NK-92 treated with Interleukin-12 subunit alpha and Interleukin-12 subunit beta, amount 100 ng/mL, for 24 hours (cell line): ENCODE measurements around the gene IQGAP2.
"Not testable (repeated sequence)": the region's sequence is repeated elsewhere in the genome, so short reads cannot be mapped to it uniquely, and the experiment has no call there.

ENCODE experiments used
- DNase-seq: peaks from one replicate; lab custom pipeline; 2025; lab: John Stamatoyannopoulos, UW

Gene IQGAP2

DNA sequence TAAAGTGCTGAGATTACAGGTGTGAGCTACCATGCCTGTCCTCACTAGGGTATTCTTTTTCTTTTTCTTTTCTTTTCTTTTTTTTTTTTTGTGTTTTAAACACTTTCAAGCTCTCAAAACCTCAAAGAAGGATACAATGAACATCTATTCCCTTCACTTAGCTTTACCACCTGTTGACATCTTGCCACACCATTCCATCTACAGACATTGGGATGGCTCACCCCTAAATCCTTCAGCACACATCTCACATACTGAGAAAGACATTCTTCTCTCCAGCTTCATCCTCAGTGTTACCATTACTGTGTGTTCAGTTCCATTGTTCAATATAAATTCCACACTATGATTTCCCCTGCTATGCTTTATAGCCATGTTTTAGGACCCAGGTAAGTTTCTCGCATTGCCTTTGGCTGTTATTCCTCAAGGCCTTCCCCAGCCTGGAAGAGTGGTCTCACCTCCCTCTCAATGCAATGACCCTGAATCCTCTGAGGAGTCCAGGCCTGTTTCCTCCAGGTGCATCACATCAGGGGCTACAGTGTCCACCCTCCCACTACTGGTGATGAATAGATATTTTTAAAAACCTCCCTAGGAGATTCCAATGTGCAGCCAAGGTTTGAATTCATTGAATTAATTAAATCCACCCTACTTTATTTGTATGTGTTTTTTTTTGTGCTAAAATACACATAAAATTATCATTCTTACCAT, 16.7 kb downstream of the IQGAP2 start:
- DNase-seq, result no peak

DNA sequence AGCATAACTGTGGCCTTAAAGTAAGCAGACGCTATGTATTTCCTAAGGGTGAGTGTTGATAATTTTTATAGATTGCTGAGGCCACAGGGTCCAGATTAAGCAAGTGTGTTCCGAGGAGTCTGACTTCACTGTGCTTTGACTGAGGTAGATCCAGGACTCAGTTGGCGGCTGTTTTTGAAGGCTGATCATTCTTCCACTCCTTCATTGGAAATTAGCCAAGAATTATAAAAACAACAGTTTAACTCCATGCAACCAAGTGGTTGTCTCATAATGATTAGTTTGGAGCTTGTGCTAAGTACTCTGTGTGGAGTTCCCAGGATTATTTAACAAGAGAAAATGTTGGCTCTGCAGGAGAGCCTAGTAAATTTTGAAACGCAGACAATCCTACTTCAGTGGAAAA, 19.1 kb downstream of the IQGAP2 start:
- no peak for DNase-seq

DNA sequence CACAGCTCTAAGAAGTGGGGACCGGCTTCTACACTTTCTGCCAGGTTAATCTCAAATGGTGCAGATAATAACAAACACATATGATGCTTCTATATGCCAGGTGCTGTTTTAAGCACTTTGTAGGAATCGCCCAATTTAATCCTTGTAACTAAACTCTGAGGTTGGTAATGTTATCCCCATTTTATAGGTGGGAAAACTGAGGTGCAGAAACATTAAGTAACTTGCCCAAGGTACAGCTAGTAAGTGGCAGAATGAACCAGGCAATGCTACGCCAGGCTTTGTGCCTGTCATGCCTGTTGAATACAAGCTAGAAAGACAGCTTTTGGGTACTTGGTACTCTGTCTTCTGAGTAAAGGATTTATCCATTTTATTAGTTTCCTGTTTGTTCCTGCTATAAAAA, 19.7 kb downstream of the IQGAP2 start:
- no peak for DNase-seq

DNA sequence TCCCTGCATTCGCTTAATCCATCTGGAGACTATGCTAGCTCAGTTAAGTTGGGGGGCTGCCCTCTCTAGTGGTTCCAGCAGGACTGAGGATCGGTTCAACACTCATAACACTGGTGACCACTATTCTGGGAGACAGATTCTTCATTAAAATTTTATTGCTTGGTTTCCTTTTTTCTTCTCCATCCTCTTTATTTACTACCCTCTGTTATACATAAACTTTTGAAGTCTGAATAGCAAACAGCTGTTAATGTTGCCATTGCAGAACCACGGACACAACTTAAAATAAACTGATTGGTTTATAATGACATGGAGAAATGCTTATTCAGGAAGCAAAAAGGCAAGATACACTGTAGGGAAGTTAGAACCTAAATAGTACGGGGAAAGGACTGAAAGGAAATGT, 22.1 kb downstream of the IQGAP2 start:
- no peak for DNase-seq

DNA sequence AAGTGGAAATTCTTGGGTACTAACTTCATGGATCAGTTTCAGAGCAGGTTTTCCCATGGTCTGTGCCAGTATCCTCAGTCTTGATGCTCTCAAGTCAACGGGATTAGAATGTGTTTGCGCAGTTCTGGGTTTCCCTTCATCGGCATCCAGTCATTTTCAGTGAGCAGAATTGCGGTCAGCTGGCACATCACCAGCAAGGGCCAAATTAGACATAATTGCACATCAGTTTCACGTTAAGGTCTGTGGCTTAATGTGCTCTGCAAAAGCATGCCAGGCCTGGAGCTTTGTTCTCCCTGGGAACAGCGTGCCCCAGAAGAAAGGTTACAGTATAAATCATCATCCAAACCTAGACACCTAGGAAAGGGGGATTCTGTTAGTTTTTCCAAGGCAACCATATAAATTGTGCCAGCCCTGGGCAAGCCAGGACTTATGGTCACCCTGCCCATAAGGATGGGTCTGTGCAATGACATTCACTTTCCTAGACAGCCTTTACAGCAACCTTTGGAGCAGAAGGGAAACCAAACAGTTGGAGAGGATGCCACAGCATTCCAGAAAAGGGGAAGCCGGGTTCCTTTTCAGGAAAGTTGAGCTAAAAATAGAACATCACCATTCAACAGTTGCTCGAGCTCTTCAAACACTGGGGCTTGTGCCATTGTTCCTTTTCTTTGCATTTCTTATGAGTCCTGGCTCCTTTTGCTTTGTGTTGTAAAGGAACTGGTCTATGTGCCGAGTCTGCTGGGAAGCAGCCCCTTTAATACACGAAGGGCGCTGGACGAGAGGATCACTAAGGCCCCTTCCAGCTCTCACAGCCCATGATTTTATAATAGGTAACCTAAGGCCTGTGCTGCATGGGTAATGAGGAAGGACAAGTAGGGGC, 23.1 kb downstream of the IQGAP2 start:
- no peak for DNase-seq

DNA sequence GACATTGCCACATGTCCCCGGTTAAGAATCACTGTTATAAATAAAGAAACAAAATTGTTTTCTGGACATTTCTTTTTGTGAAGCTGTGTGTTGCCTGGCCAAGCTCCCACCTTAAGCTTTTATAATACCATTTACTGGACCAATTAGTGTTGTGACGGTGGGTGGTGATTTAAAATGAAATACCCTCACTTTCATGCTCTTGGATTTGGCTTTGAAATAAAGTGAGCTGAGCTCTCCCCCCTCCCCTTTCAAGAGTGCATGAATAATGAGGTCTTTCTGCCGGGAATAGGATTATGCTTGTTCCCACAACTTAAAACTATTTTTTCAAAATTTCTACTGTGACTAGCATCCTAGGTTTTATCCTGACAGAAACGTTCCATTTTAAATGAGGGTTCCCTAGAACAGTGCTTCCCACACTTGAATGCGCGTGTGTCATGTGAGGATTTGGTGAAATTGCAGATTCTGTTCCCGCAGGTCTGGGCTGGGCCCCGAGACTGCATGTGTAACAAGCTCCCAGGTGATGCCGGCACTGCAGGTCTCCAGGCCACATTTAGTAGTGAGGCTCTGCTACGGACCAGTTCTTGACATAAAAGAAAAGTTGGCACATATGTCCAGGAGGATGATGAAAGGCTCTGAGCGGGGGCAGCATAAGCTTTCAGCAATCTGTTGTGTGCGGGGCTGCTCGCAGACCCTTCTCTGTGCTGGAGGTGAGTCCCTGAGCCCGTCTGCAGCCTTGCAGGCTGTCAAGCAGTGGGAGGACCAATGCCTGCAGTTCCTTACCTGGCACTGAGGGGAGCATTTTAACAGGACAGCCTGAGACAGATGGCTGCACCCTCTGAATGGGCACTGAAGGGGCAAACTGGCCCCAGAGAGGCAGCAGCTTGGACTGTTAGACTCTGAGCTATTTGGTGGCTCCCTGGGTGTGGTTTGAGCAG, 24.4 kb downstream of the IQGAP2 start:
- DNase-seq, result no peak

DNA sequence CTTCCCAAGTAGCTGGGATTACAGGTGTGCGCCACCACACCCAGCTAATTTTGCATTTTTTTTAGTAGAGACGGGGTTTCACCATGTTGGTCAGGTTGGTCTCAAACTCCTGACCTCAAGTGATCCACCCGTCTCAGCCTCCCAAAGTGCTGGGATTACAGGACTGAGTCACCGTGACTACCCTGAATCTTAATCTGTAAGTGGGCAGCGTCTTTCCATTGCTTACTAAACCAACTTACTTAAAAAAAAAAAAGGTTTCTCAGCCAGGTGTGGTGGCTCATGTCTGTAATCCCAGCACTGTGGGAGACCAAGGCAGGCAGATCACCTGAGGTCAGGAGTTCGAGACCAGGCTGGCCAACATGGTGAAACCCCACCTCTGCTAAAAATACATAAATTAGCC, 25.5 kb downstream of the IQGAP2 start:
- DNase-seq, result not testable (repeated sequence)

DNA sequence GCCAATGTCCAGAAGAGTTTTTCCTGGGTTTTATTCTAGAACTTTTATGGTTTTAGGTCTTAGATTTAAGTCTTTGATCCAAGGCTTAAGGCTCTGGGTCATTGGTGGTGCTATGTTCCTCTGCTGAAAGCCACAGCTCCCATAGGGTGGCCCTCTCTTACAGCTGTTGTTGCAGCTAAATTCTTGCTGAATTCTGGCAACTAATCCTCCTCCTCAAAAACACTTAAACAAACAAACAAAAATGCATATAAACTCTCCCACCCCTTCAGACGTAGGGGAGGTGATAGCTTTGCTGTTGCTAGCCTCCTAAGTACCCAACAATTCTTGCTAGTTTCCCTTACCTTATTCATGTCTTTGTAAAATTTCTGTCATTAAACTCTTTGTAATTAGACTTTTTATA, 30.2 kb downstream of the IQGAP2 start:
- DNase-seq, result no peak

DNA sequence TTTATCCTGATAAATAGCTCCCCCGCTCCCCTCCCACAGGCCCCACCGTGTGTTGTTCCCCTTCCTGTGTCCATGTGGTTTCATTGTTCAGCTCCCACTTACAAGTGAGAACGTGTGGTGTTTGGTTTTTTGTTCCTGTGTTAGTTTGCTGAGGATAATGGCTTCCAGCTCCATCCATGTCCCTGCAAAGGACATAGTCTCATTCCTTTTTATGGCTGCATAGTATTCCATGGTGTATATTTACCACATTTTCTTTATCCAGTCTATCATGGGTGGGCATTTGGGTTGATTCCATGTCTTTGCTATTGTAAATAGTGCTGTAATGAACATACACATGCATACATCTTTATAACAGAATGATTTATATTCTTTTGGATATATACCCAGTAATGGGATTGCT, 34.4 kb downstream of the IQGAP2 start:
- not testable (repeated sequence) for DNase-seq

DNA sequence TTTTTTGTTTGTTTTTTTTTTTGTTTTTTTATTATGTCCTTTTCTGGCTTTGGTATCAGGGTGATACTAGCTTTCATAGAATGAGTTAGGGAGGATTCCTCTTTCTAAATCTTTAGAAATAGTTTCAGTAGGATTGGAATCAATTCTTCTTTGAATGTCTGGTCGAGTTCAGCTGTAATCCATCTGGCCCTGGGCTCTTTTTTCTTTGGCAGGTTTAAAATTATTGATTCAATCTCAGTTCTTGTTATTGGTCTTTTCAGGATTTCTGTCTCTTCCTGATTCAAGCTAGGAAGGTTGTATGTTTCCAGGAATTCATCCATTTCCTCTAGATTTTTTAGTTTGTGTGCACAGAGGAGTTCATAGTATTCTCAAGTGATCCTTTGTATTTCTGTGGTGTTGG, 34.9 kb downstream of the IQGAP2 start:
- DNase-seq, result no peak

DNA sequence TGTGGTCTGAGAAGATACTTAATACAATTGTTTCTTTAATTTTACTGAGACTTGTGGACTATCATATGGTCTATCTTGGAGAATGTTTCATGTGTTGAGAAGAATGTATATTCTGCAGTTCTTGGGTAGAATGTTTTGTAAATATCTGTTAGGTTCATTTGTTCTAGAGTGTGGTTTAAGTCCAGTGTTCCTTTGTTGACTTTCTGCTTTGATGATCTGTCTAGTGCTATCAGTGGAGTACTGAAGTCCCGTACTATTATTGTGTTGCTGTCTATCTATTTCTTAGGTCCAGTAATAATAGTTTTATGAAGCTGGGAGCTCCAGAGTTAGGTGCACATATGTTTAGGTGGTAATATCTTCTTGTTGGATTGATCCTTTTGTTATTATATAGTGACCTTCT, 36.1 kb downstream of the IQGAP2 start:
- DNase-seq, result no peak

DNA sequence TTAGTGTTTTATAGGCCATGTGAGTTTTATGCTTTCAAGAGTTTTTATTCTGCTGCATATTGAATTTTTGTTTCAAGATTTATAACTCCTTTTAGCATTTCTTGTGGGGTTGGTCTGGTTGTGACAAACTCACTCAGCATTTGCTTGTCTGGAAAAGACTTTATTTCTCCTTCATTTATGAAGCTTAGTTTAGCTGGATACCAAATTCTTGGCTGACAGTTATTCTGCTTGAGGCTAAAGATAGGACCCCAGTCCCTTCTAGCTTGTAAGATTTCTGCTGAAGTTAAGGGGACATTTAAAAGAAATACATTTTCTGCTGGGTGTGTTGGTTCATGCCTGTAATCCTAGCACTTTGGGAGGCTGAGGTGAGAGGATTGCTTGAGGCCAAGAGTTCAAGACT, 36.8 kb downstream of the IQGAP2 start:
- no peak for DNase-seq

DNA sequence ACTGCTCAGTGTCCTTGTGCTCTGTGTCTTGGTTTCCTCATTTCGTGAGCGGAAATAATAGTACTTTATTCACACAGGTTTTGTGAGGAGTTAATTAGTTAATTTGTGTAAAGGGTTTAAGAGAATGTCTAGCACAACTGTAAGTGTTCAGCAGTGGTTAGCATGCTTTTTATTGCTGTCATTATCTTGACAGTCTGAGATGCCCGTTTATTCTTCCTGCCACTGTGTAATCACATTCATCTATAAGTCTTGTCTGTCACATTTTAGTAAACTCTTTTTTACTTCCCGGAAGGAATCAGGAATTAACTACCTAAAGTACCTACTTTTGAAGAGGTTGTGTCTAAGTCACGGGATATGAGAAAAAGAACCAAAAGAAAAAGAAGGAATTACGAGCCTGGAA, 38.0 kb downstream of the IQGAP2 start:
- no peak for DNase-seq

DNA sequence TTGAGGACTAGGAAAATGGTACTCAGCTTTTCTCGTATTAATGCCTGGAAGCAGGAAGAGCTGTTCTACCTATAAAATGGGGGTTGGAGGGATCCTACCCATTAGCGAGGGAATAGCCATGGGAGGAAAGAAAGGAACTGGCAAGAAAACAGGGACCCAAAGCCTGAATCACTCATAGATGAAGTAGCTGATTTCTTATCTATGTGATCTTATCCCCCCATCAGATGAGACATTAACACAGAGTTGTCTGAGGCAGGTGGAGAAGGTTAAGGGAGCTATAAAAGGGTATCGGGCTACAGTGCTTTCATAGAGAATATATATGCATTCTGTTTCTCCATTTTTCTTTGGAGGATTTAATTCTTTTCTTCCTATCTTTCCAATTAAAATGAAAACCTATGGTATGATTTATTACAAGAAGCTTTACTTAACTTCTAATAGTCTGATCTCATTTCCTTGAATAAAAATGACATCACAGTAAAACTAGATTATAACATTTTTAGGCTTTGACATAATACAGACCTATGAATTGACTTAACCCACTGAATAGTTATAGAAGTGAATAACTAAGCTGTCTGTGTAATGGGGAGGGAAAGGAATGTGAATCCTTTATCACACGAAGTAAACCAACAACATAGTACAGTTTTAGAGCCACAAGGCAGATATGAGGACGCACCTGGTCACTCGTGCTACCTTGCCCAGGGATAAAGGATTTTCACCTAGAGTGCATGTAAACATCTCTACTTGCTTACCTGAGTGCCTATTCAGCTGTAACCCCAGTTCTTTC, 39.0 kb downstream of the IQGAP2 start:
- no peak for DNase-seq

DNA sequence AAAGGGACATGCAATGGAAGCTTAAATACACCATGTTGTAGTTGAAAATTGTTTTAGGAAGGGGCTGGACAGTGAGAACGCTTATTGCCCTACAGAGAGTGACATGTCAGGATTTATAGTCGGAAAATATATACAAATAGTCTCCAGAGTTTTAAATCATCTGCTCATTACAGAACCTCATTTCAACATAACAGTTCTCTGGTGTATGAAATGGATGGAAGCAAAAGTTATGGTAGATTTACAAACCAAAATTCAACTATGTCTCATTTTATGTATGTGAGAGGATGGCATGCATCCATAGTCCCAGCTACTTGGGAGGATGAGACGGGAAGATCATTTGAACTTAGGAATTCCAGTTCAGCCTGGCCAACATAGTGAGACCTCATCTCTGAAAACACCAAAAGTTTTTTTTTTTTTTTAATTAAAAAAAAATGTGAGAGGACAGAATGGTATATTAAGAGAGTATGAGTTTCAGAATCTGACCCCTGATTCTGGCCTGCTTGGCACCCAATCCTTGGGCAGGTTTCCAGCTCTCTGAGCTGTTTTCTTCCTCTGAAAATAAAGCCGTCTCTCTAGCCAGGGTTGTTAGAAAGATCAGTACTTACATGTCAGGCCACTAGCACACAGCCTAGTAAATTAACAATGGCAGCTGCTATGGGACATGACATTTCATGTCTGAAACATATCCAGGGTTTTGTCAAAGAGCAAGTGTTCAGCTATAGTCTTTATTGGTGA, 40.1 kb downstream of the IQGAP2 start:
- DNase-seq, result no peak

DNA sequence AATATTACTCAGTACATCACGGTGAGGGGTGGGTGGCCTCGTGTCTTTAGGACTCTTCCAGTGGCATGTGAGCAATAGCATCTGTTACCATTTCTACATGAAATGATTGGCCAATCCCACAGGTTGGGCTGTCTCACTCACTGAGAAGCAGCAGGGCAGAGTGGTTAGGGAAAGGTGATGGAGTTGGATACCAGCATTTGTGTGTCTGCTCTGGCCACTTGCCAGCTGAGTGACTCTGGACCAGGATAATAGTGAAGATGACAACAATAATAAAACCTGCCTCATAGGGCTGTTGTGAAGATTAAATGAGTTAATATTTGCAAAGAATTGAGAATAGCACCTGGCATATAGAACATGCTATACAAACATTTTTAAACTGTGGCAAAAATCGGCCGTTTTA, 42.0 kb downstream of the IQGAP2 start:
- no peak for DNase-seq

DNA sequence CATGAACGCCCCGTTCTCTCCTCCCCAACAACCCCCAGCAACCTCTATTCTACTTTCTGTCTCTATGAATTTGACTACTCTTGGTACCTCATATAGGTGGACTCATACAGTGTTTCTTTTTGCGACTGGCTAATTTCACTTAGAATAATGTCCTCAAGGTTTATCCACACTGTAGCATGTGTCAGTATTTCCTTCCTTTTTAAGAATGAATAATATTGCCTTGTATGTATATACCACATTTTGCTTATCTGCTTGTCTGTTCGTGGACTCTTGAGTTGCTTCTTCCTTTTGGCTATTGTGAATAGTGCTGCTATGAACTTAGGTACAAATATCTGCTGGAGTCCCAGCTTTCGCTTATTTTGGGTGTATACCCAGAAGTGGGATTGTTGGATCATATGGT, 42.7 kb downstream of the IQGAP2 start:
- DNase-seq, result no peak

DNA sequence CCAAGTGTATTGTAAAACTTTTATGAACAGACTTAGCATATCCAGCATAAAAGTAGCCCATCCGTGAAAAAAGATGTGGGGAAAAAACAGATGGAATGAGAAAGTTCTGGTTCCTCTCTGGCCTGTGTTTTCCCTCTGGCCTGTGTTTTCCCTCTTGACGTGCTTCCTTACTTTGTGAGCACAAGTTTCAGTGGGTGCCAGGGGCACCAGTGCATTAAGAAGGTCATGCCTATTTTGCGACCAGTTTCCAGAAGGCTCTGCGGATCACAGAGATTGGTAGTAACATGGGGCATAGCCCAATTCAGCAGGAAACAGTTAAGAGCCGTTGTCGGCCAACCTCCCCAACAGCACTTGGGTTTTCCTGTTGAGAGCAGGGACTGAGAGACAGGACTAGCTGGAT, 43.7 kb downstream of the IQGAP2 start:
- DNase-seq, result no peak

DNA sequence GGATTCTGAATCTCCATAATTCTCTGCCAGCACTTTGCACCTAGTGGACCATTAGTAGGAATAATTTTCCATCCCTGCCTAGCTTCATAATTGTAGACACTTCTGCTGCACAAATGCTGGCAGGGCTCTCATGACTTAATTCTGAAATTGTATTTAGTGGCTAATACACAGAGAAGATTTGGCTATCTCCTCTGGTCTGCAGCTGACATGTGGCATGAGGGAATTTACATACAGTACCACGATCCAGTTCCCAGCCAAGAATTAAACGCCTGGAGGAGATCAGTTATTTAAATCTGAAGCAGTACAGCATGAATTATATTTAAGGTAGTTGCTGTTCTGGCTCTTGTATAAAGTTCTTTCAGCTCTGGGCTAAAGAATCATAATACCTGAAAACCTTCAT, 46.5 kb downstream of the IQGAP2 start:
- DNase-seq, result no peak

DNA sequence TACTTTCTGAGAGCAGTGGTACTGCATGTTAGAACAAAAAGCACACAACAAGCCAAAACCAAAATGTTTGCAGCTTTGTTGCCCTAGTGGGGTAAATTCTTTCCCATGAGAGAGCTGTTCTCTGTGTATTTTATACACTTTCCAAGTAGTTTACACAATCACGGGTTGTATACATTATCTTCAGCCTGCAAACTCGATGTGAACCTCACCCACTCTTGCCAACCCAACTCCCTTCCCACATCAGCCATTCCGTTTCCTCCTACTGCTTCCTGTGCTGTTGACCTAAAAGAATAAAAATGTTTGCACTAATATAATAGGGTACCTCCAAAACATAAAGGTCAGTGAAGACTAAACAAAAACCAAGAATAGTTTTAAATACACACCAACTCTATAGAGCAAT, 47.0 kb downstream of the IQGAP2 start:
- DNase-seq, result no peak
